GM21526 (cell line): ENCODE results near the gene PRRG2.
A peak's percentile ranks its signal among the peaks of the same experiment; 100 is the strongest.

Experiments
- ATAC-seq: cut with Tn5 transposase; IDR thresholded peaks from one replicate; pipeline ENCODE4 v1.9.1; 2021; ENCODE audit warnings: moderate library complexity; ENCODE audit not compliant: unreplicated experiment, low FRiP score

The PRRG2 gene

DNA sequence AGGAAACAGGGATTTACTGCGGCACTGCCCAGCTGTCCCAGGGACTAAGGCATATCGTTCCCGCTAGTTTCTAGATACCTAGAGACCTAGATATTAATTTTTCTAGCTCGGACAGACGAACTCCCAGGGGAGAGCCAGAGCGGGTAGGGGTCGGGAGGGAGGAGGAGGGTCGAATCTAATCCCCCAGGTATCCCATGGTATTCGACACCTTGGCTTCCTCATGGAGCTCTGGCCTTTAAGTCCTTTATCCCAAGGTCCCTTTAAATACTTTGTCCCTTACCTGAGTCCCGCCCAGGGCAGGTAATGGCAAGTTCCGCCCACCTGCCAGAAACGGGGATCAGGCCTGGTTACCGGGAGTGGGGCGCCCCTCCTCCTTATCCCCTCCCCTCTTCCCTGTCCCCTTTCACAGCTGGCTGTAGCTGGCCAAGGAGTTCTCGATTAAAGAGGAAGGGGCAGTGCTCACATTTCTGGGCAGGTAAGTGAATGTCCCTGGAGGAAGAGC is at the start of gene PRRG2:
TSS of gene PRRG2 (plus strand) at position 310 of the 502 bp plus-strand sequence. CDS start 1,904 bp downstream, outside the sequence.
- no peak for ATAC-seq

DNA sequence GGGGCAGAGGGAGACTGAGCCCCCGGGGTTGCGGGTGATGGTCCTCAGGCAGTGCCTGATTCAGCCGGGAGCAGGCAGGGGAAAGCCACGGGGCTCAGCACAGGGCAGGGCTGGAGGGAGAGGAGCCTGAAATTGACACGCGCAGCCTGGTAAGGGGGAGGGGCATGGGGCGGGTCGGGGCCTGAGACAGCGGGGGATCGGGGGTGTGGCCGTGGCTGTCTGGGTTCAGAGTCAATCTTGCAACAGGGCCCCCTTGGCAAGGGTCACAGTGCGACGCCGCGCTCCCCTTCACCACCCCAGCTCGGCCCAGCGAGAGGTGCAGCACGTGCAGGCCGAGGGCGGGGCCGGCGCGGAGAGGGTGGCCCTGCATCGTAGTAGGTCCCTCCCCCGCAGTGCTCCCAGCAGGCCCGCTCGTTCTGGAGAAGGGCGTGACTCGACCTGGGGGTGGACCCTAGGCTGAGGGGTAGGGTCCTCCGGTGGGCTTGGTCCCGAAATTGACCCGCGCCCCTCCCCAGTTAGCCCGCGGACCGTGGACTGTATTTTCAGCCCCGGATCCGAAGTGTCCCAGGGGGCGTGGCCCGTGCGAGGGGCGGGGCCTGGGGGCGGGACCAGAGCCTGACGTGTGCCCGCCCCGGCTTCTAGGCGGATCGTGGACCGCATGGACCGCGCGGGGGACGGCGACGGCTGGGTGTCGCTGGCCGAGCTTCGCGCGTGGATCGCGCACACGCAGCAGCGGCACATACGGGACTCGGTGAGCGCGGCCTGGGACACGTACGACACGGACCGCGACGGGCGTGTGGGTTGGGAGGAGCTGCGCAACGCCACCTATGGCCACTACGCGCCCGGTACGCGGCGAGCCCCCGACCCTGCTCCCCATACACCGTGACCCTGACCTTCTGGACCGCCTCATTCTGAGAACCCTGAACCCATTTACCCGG is 47.3 kb upstream of the PRRG2 start:
- peak; percentile 59 for ATAC-seq

DNA sequence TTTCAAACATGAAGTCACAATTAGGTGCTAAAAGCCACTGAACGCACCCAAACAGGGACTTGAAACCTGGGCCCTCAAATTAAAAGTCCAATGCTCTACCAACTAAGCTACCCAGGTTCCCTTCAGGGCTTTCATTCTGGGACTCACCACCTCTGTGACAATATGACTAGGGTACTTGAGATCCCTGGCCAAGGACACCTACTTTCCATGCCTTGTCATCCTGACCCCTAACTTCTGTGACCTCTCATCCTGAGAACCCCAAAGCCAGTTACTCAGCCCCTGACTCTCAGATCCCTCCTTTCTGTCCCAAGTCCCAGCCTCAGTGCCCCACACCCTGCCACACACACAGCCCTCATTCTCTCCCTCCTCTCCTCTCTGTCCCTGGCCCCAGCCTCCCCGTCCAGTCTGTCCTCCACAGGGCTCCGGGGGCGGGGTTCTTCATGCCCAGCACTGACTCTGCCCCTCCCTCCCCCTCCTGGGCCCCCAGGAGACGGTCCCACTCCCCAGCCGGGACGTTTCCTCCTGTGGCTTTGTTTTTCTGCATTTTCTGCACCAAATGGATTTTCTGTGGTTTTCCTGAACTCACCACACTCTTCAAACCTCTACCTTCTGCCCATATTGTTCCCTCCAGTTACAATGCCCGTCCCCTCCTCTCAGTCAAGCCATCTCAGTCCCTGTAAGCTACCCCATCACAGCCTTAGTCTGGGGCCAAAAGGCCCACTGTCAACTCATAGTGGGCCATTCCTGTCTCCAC is 46.3 kb upstream of the PRRG2 start:
- ATAC-seq, result no peak

DNA sequence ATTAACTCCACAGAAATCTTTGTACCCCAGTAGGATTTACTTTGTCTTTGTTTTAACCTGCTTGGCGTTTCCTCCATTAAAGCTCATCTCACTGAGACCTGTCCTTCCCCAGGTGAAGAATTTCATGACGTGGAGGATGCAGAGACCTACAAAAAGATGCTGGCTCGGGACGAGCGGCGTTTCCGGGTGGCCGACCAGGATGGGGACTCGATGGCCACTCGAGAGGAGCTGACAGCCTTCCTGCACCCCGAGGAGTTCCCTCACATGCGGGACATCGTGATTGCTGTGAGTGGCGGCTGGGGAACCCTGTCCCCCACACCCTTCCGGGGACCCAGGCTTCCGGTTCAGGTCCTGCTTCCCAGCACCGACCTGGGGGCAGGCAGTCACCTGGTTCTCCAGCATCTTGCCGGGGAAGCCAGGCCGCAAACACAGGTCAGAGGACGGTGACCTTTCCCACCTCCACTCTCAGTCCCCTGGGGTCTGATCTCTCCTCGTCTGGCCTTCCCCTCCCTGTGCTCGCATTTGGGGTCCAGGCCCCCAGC is 44.1 kb upstream of the PRRG2 start:
- ATAC-seq, result no peak

DNA sequence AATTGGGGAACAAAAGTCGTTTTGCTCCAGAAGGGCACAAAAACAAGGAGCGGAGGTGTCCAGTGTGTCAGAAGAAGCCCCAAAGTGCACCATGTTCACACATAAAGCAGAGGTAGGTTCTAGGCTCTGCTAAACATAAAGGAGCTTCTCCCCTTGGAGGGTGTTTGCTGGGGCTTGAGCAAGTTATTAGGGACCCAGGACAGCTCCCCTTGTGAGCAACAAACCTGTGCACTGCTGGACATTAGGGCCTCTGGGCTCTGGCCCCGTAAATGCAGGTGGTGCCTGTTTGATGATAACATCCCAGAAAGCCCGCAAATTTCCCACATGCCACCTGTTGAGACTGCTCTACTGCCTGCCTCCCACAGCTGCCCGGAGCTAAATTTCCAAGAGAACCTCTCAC is 42.5 kb upstream of the PRRG2 start:
- no peak for ATAC-seq

DNA sequence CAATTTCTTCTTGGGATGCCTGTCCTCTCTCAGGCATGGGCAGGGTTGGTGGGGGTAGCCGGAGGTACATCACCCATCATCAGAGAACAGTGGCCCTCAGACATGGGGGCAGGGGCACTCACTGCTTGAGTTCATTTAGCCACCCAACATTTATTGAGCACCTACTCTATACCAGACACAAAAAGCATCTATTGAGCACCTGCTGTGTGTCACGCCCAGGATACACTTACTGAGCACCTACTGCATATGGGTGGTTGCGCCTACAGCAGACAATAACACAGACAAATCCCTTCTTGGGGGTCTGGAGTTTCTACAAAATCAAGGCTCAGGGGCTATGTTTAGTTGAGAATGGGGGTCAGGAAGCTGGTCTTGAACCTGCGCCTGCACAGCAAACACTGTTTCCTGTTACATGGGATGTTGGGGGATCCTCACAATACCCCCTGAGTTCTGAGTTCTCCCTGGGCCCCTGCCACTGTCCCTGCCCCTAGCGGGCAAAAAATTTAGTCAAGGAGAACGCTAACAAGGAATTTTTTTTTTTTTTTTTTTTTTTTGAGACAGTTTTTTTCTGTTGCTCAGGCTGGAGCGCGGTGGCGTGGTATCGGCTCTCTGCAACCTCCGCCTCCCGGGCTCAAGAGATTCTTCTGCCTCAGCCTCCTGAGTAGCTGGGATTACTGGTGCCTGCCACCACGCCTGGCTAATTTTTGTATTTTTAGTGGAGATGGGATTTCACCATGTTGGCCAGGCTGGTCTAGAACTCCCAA is 41.7 kb upstream of the PRRG2 start:
- ATAC-seq, result no peak

DNA sequence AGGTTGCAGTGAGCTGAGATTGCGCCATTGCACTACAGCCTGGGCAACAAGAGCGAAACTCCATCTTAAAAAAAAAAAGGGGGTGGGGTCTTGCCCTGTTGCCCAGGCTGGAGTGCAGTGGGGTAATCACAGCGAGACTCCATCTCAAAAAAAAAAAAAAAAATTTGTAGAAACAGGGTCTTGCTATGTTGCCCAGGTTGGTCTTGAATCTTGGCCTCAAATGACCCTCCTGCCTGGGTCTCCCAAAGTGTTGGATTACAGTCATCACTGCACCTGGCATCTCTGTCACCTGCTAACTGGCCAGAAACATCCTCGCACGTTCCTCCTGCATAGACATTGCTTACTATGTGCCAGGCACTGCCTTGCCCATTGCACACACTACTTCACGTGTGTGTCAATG is 39.2 kb upstream of the PRRG2 start:
- no peak for ATAC-seq

DNA sequence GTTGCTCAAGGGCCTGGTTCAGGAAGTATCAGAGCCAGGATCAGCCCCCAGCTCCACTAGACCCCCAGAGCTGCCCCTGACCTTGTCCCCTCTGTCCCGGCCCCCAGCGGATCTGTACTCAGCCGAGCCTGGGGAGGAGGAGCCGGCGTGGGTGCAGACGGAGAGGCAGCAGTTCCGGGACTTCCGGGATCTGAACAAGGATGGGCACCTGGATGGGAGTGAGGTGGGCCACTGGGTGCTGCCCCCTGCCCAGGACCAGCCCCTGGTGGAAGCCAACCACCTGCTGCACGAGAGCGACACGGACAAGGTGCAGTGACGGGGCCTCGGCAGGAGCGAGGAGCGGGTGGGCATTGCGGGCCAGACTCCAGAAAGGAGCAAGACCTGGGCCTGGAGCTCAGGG is 38.7 kb upstream of the PRRG2 start:
- ATAC-seq, result no peak

DNA sequence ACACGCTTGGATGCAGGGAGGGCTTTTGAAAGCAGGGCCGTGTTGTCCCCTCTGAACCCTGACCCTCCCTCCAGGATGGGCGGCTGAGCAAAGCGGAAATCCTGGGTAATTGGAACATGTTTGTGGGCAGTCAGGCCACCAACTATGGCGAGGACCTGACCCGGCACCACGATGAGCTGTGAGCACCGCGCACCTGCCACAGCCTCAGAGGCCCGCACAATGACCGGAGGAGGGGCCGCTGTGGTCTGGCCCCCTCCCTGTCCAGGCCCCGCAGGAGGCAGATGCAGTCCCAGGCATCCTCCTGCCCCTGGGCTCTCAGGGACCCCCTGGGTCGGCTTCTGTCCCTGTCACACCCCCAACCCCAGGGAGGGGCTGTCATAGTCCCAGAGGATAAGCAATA is 38.1 kb upstream of the PRRG2 start:
- ATAC-seq, result no peak

DNA sequence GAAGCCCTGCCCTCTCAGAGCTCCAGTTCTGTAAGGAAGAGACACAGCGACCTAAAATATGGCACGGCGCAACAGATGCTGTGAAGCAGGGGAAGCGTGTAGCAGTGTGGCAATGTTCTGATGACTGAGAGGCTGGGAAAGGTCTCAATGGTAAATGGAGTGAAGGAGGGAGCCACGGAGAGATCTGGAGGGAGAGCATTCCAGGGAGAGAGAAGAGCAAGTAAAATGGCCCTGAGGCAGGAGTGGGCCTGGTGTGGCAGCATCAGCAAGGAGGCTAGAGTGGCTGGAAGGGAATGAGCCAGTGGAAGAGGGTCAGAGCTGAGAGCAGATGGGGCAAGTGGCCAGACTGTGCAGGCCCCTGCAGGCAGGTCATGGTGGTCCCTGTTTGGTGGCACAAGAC is 37.0 kb upstream of the PRRG2 start:
- no peak for ATAC-seq

DNA sequence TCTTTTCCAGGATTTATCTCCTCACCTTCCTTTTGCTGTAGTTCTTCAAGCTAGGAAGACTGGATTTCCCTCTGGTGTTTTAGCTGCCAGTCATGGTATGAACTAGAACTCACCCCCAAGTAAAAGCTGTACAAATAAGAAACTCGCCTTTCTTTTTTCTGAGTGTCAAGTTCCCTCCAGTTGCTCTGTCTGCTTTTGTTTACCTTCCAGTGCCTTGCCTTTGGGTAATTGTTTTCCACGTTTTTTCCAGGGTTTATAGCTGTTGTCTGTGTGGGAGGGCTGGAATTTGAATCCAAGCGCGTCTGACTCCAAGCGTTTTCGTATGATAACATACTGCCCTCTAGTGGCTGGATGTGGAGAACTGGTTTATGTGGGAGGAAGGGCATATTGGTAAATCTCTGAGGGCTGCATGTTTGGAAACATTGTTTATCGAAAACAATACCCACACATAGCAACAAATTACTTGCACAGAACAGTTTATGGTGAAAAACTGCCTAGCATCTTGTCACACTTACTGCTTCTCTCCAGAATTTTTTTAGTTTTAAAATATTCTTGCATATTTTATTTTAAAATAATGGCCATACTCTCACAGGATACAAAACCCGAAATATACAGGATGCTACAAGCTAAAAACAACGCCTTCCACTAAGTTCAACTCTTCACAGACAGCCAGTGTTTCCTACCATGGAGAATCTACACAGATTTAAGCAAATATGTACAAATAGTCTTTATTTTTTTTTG is 34.1 kb upstream of the PRRG2 start:
- ATAC-seq, result no peak

DNA sequence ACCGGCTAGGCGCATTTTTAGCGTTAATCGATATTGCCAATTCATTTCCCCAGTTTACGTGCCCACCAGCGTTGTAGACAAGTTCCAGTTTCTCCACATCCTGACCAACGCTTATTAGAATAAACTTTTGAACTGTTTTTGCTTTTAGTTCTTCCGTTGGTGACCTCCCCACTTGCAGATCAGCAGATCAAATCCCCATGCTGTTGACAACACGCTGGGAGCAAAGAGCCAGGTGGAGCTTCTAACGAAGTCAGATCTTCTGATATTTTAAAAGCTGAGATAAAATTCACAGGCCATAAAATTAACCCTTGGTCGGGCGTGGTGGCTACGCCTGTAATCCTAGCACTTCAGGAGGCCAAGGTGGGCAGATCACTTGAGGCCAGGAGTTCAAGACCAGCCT is 32.1 kb upstream of the PRRG2 start:
- ATAC-seq, result no peak

DNA sequence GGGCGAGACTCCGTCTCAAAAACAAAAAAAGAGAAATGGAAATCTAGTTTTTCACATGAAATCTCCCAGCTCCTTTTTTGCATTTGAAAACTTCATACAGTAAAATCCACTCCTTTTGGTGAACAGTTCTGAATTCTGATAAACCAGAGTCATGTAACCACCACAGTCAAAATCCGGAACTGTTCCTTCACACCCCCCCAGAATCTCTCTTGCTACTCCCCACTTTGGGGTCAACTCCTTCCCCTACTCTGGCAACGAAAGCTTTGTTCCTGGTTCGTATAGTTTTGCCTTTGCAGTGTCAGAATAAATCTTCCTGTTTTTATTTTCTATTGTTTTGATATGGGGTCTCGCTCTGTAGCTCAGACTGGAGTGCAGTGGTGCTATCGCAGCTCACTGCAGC is 29.6 kb upstream of the PRRG2 start:
- ATAC-seq, result no peak

DNA sequence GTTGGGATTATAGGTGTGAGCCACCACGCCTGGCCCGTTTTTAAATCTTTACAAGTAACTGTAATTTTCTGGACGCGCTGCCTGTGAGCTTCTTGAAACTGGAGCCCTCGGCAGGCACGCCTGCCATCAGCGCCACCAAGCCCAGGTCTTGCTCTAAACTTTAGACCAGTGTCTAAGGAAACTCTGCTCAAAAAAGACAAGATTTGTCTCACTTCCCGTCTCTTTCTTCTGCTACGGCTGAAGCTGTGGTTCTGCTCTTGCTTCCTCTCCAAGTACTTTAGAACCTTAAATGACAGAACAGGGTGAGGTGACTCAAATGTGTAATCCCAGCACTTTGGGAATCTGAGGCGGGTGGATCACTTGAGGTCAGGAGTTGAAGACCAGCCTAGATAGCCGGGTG is 28.4 kb upstream of the PRRG2 start:
- no peak for ATAC-seq

DNA sequence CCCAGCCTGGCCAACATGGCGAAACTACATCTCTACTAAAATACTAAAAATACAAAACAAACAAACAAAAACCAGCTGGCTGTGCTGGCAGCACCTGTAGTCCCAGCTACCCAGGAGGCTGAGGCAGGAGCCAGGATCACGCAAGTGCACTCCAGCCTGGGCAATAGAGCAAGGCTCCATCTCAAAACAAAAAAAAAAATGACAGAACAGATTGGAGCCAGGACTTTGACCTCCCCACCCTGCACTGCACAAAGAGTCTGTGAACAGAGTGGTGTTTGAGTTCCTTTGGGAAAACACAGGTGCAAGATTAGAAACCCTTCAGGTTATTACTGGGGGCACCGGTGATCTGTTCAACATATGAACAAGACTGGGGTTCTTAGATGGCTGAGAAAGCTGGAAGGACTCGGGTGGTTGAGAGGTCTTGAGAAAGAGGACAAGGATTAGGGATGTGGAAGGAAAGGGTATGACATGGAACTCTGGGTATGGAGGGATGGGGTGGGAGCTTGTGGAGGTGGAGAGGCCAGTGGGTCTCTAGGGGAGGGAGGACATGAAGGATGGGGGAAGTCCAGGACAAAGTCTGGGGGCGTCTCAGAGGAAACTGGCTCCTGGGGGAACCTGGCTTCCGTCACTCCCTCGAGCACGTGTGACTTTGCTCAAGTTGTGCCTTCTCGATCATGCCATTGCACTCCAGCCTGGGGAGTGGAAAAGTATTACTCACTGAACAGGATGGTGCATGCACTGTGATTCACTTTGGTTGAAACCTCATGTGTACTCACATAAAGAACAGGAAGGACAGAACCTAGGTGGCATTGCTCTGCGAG is 27.5 kb upstream of the PRRG2 start:
- no peak for ATAC-seq

DNA sequence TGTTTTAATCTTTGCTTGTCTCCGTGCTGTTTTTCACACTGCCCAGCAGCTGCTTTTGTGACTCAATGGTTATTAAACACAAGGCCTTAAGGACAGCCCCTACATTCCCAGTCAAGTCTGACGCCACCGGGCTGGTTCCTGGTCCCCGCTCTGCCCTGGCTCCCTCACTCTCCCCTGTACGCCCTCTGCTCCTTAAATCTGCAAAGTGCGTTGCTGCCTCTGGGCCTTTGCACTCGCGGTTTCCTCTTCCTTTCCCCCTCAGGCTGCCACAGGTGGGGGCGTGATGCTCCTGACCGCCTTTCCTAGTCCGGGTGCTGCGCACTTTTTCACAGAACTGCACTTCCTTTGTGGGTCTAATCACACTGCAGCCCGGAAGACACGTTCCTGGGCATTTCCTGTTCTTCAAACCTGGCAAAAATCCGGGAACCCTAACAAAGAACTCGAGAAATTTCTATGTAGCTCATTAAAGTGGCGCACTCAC is 26.4 kb upstream of the PRRG2 start:
- ATAC-seq, result no peak

DNA sequence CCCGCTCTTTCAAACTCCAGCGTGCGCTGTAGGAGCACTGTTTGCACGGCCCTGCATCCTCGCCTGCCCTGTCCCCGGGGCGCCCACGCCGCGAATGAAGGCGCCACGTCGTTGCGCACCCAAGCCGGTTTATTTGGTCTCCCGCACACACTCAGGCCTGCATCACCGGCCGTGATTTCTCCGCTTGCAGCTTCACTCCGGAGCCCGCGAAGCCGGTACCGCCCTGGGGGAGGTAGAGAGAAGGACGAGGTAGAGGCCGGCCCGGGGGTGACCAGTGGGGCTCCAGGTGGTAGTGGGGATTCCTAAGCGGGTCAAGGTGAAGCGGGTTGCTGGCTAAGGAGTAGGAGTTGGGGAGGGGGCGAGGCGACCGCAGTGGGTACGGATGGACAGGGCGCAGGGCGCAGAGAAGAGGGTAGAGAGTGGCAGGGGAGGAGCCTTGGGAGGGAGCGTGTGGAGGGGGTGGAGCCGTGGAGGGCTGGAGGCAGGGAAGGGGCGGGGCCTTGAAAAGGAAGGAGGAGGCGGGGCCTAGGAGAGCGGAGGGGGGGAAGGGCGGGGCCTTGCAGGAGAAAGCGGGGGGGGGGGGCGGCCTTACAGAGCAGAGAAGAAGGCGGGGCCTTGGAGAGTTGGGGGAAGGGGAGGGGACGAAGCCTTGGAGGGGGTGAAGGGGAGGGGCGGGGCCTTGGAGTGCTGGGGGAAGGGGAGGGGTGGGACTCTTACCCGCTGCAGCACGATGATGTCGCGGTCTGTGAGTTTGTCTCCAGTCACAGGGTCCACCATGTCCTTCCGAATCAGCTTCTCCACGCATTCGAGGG is 25.3 kb upstream of the PRRG2 start:
- no peak for ATAC-seq
